ENCODE results near the gene MOV10. TPM values are rescaled to one million over a fixed set of nuclear protein-coding genes. Genes with fewer than 3 reads are reported as not detected.

MOV10 gene
- total and polyA plus RNA-seq, 10 of the 15 experiments (the other 5 are each of a cell fraction or from before 2014, with no cell fraction given): 21.0 to 80.3 (median 49.8) TPM

- Histone ChIP-seq H3K27me3 (replicated peaks in 1 of 2; ENCODE audit: control insufficient read depth in 2 of 2, insufficient read depth in 2 of 2, low read length in 1 of 2) (no peaks in the 10 kb centered on the region), H3K4me2 (ENCODE audit: control insufficient read depth, insufficient read depth) (no peak overlapping the region), H3K79me2 (ENCODE audit: control insufficient read depth, insufficient read depth, low read length) (no peaks in the 10 kb centered on the region), H3K27ac (ENCODE audit: control insufficient read depth, insufficient read depth) (no peak overlapping the region), H3K9ac (ENCODE audit: control insufficient read depth, insufficient read depth, low read length) (no peak overlapping the region), H3K4me3 (no peak overlapping the region), H4K20me1 (ENCODE audit: control insufficient read depth, insufficient read depth) (0 out of 2 replicates have a peak, but pooled peaks cover 3% of the 10 kb centered on the region), H2AFZ (ENCODE audit: control insufficient read depth, low read depth, low read length) (no peak overlapping the region), H3K4me1 (ENCODE audit: control insufficient read depth, insufficient read depth, low read length) (peaks cover 25% of the 10 kb centered on the region), H3K36me3 (ENCODE audit: control insufficient read depth in 2 of 2, insufficient read depth in 2 of 2, low read length in 1 of 2) (no peaks in the 10 kb centered on the region), H3K9me3 (replicated peaks; ENCODE audit: control insufficient read depth, insufficient read depth, low read length) (no peaks in the 10 kb centered on the region)
- ChIA-PET POLR2A (no interaction called here), SMC1A (ENCODE audit: uncharacterized antibody, unreplicated experiment) (interaction anchor here (1.1 kb wide), 1 partner anchor 321 kb away, joined by 4 read pairs; no protein-coding TSS in a partner anchor), CTCF (no interaction called here), RAD21 (ENCODE audit: unreplicated experiment) (no interaction called here)
- BruUV-seq (replicated peaks): no TSS peak
- no peak for ATAC-seq
- no peak for TF ChIP-seq IRF5 (IDR thresholded peaks at IDR 0.05; ENCODE audit: borderline replicate concordance)
- TF ChIP-seq, protein P1, sequence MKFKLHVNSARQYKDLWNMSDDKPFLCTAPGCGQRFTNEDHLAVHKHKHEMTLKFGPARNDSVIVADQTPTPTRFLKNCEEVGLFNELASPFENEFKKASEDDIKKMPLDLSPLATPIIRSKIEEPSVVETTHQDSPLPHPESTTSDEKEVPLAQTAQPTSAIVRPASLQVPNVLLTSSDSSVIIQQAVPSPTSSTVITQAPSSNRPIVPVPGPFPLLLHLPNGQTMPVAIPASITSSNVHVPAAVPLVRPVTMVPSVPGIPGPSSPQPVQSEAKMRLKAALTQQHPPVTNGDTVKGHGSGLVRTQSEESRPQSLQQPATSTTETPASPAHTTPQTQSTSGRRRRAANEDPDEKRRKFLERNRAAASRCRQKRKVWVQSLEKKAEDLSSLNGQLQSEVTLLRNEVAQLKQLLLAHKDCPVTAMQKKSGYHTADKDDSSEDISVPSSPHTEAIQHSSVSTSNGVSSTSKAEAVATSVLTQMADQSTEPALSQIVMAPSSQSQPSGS (IDR thresholded peaks at IDR 0.05; ENCODE audit: low read length): no peak
- TF ChIP-seq TBL1XR1 (IDR thresholded peaks at IDR 0.05; ENCODE audit: low read depth, low read length): no peak
- no peak for TF ChIP-seq SPI1 (IDR thresholded peaks at IDR 0.05; ENCODE audit: borderline replicate concordance, insufficient read depth, low read depth, low read length)
- TF ChIP-seq, protein P2, sequence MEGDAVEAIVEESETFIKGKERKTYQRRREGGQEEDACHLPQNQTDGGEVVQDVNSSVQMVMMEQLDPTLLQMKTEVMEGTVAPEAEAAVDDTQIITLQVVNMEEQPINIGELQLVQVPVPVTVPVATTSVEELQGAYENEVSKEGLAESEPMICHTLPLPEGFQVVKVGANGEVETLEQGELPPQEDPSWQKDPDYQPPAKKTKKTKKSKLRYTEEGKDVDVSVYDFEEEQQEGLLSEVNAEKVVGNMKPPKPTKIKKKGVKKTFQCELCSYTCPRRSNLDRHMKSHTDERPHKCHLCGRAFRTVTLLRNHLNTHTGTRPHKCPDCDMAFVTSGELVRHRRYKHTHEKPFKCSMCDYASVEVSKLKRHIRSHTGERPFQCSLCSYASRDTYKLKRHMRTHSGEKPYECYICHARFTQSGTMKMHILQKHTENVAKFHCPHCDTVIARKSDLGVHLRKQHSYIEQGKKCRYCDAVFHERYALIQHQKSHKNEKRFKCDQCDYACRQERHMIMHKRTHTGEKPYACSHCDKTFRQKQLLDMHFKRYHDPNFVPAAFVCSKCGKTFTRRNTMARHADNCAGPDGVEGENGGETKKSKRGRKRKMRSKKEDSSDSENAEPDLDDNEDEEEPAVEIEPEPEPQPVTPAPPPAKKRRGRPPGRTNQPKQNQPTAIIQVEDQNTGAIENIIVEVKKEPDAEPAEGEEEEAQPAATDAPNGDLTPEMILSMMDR (IDR thresholded peaks at IDR 0.05 in 2 of 3, conservative IDR thresholded peaks at IDR 0.05 in 1 of 3; ENCODE audit: control insufficient read depth in 2 of 3, extremely low read depth in 1 of 3, insufficient read depth in 1 of 3, low read depth in 3 of 3, low read length in 3 of 3): no peak
- DNase-seq (ENCODE audit: low read depth, low spot score): no peak
- in situ Hi-C loops (cut with MboI) (no loop called here), intact Hi-C loops (cut with micrococcal nuclease; ENCODE audit: unreplicated experiment) (loop anchor here (10.0 kb wide), 1 partner anchor 683 kb away; the partner anchor contains the start of gene MAGI3)
- no peak for FAIRE-seq
- WGBS (ENCODE audit: insufficient coverage, insufficient replicate concordance, low lambda C conversion rate, missing lambda C conversion rate): 77% methylated on average over 7 of the region's 7 CpGs
These were observed 37.7 kb downstream of the MOV10 start for GRCh38 chr1:112712191-112712590.

Data from GM12878 (cell line).